GM23338 (cell line): ENCODE data around the gene CLEC18C.
"Not testable (repeated sequence)": the region's sequence is repeated elsewhere in the genome, so short reads cannot be mapped to it uniquely, and the experiment has no call there.

ENCODE experiments used
- CREB1 ChIP-seq: fragments of 250-450 bp; sonication (Bioruptor Pico); IDR thresholded peaks from 2 replicates; pipeline ENCODE4 v1.5.0; 2020; ENCODE audit warnings: low read depth, mild to moderate bottlenecking, moderate library complexity
- EZH2 ChIP-seq: fragments of 200-600 bp; sonication (generic); IDR thresholded peaks from one replicate; pipeline ENCODE4 v1.8.0; 2017; ENCODE audit warnings: antibody characterized with exemption, mild to moderate bottlenecking, low read depth; ENCODE audit not compliant: unreplicated experiment
- EZH2phosphoT487 ChIP-seq: fragments of 200-600 bp; sonication (generic); IDR thresholded peaks from one replicate; pipeline ENCODE4 v1.8.1; 2018; ENCODE audit warnings: antibody characterized with exemption; ENCODE audit not compliant: unreplicated experiment
- JUNB ChIP-seq: IDR thresholded peaks from one replicate; pipeline ENCODE4 v1.6.1; 2016; ENCODE audit warnings: antibody characterized with exemption; ENCODE audit not compliant: unreplicated experiment
- NANOG ChIP-seq: IDR thresholded peaks from 2 replicates; pipeline ENCODE4 v1.6.1; 2016; ENCODE audit warnings: antibody characterized with exemption, borderline replicate concordance
- POLR2AphosphoS5 ChIP-seq: IDR thresholded peaks from 2 replicates; pipeline ENCODE4 v1.6.1; 2016; ENCODE audit warnings: antibody characterized with exemption, low read depth
- ZNF114 ChIP-seq: fragments of 250-450 bp; sonication (Bioruptor Pico); IDR thresholded peaks from 2 replicates; pipeline ENCODE4 v1.5.0; 2020; ENCODE audit warnings: mild to moderate bottlenecking, moderate library complexity
- ZNF331 ChIP-seq: fragments of 250-450 bp; sonication (Bioruptor Pico); IDR thresholded peaks from 2 replicates; pipeline ENCODE4 v1.5.0; 2020; ENCODE audit warnings: low read depth, mild to moderate bottlenecking, moderate library complexity
- TF ChIP-seq, protein P1 (sequence below), 2 experiments: fragments of 200-600 bp in 1 of 2; sonication (generic) in 1 of 2; conservative IDR thresholded peaks; 2 replicates each; pipeline versions ENCODE4 v1.5.1 to v1.6.1; 2016 to 2017; ENCODE audit warnings: antibody characterized with exemption in 2 of 2, low read depth in 2 of 2, mild to moderate bottlenecking in 2 of 2, moderate library complexity in 1 of 2
- TF ChIP-seq, protein P2 (sequence below): IDR thresholded peaks from 2 replicates; pipeline ENCODE4 v1.6.1; 2016; ENCODE audit warnings: antibody characterized with exemption
- TF ChIP-seq, protein P3 (sequence below): IDR thresholded peaks from one replicate; pipeline ENCODE4 v1.6.1; 2018; ENCODE audit warnings: antibody characterized with exemption; ENCODE audit not compliant: unreplicated experiment

- TF ChIP-seq, protein P1, sequence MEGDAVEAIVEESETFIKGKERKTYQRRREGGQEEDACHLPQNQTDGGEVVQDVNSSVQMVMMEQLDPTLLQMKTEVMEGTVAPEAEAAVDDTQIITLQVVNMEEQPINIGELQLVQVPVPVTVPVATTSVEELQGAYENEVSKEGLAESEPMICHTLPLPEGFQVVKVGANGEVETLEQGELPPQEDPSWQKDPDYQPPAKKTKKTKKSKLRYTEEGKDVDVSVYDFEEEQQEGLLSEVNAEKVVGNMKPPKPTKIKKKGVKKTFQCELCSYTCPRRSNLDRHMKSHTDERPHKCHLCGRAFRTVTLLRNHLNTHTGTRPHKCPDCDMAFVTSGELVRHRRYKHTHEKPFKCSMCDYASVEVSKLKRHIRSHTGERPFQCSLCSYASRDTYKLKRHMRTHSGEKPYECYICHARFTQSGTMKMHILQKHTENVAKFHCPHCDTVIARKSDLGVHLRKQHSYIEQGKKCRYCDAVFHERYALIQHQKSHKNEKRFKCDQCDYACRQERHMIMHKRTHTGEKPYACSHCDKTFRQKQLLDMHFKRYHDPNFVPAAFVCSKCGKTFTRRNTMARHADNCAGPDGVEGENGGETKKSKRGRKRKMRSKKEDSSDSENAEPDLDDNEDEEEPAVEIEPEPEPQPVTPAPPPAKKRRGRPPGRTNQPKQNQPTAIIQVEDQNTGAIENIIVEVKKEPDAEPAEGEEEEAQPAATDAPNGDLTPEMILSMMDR (conservative IDR thresholded peaks at IDR 0.05; ENCODE audit: low read depth in 2 of 2) = not testable (repeated sequence)
- TF ChIP-seq EZH2phosphoT487; ZNF331 (CRISPR knock-in tag); POLR2AphosphoS5; EZH2; CREB1 (CRISPR knock-in tag); JUNB; ZNF114 (CRISPR knock-in tag); NANOG: not testable (repeated sequence)
- TF ChIP-seq, protein P2, sequence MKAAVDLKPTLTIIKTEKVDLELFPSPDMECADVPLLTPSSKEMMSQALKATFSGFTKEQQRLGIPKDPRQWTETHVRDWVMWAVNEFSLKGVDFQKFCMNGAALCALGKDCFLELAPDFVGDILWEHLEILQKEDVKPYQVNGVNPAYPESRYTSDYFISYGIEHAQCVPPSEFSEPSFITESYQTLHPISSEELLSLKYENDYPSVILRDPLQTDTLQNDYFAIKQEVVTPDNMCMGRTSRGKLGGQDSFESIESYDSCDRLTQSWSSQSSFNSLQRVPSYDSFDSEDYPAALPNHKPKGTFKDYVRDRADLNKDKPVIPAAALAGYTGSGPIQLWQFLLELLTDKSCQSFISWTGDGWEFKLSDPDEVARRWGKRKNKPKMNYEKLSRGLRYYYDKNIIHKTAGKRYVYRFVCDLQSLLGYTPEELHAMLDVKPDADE = not testable (repeated sequence)
- TF ChIP-seq, protein P3, sequence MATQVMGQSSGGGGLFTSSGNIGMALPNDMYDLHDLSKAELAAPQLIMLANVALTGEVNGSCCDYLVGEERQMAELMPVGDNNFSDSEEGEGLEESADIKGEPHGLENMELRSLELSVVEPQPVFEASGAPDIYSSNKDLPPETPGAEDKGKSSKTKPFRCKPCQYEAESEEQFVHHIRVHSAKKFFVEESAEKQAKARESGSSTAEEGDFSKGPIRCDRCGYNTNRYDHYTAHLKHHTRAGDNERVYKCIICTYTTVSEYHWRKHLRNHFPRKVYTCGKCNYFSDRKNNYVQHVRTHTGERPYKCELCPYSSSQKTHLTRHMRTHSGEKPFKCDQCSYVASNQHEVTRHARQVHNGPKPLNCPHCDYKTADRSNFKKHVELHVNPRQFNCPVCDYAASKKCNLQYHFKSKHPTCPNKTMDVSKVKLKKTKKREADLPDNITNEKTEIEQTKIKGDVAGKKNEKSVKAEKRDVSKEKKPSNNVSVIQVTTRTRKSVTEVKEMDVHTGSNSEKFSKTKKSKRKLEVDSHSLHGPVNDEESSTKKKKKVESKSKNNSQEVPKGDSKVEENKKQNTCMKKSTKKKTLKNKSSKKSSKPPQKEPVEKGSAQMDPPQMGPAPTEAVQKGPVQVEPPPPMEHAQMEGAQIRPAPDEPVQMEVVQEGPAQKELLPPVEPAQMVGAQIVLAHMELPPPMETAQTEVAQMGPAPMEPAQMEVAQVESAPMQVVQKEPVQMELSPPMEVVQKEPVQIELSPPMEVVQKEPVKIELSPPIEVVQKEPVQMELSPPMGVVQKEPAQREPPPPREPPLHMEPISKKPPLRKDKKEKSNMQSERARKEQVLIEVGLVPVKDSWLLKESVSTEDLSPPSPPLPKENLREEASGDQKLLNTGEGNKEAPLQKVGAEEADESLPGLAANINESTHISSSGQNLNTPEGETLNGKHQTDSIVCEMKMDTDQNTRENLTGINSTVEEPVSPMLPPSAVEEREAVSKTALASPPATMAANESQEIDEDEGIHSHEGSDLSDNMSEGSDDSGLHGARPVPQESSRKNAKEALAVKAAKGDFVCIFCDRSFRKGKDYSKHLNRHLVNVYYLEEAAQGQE = not testable (repeated sequence)
Measured at GRCh38 chr16:70203508-70203907, 29.9 kb downstream of the CLEC18C start.
